Fibroblast of mammary gland (primary cell): ENCODE measurements around the gene KCTD13.

Experiments
- DNase-seq: peaks from one replicate; pipeline ENCODE4 v3.0.0-alpha.2; 2010; ENCODE audit warnings: low read depth
- H3K4me3 ChIP-seq: 2 replicates; pipeline ENCODE4 v1.5.1; 2011; ENCODE audit warnings: low read depth, mild to moderate bottlenecking, low read length, moderate library complexity; ENCODE audit not compliant: control insufficient read depth
- TF ChIP-seq, protein P1 (sequence below): conservative IDR thresholded peaks from 2 replicates; pipeline ENCODE4 v1.5.1; 2011; ENCODE audit warnings: low read depth, low read length, inconsistent platforms; ENCODE audit not compliant: control insufficient read depth, insufficient read depth

The KCTD13 gene

DNA sequence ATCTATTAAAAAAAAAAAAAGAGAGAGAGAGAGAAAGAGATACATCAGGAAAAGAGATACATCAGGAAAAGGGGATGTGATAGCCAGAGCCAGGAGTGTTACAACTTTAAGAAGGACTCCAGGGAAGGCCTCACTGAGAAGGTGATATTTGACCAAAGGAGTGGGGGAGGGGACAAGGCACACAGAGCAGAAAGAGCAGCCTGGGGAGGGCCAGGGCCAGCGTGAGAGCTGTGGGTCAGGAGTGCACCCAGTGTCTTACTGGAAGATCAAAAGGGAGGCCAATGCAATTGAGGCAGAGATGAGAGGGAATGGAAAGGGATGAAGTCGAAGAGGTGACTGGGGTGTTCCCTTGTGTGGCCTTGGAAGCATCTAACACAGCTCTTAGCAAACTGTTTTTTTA lies 18.1 kb downstream of the KCTD13 start:
- TF ChIP-seq, protein P1, sequence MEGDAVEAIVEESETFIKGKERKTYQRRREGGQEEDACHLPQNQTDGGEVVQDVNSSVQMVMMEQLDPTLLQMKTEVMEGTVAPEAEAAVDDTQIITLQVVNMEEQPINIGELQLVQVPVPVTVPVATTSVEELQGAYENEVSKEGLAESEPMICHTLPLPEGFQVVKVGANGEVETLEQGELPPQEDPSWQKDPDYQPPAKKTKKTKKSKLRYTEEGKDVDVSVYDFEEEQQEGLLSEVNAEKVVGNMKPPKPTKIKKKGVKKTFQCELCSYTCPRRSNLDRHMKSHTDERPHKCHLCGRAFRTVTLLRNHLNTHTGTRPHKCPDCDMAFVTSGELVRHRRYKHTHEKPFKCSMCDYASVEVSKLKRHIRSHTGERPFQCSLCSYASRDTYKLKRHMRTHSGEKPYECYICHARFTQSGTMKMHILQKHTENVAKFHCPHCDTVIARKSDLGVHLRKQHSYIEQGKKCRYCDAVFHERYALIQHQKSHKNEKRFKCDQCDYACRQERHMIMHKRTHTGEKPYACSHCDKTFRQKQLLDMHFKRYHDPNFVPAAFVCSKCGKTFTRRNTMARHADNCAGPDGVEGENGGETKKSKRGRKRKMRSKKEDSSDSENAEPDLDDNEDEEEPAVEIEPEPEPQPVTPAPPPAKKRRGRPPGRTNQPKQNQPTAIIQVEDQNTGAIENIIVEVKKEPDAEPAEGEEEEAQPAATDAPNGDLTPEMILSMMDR, result no peak
- H3K4me3 ChIP-seq, result no peak overlapping the region
- DNase-seq, result no peak

DNA sequence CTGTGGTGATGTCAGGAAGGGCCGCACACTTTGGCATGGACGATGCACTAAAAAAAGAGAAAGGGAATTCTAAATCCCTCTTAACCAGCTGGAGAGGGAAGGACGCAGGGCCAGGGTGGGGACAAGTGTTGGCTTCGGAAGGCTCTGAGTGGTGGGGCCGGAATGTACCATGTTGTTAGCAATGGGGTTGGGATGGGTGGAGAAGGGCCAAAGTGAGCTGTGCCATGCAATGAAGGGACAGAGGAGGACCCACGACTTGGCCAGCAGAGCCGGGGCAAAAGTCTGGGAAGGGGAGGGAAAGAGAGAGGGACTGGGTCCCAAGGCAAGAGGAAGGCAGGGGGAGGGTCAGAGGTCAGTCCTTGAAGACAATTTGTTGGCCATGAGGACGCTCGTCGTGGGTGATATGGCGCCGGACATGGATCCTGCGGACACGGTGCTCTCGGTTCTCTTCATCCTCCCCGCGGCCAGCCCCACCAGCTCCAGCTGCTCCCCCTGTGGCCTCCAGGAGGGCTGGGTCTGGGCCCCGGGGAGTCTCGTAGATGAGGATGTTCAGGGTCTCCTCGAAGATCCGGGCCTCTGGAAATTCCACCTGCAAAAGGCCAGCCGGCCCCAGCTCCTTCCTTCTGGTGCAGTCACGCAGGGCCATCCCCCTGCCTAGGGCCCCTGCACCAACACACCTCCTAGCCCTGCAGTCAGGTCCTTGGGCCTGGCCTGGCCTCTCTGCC lies 19.3 kb downstream of the KCTD13 start:
- DNase-seq, result no peak
- no peak overlapping the region for H3K4me3 ChIP-seq
- TF ChIP-seq, protein P1, result no peak

DNA sequence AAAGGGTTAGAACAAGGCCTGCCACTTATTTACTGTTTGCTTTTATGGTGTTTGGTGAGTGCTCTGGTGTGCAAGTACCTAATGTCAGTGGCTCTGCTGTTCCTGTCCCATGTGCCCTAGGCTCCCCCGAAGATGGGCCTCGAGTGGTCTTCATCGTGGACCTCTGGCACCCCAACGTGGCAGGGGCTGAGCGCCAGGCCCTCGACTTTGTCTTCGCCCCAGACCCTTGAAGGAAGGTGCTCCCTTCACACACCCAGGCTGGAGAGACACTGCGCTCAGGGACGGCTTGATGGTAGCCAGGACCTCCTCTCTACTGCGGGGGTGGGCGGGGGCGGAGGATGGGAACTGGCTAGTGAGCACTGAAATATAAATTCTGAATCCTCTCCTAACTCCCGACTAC lies 20.4 kb downstream of the KCTD13 start:
- H3K4me3 ChIP-seq, result no peak overlapping the region
- TF ChIP-seq, protein P1, result no peak
- DNase-seq, result no peak

DNA sequence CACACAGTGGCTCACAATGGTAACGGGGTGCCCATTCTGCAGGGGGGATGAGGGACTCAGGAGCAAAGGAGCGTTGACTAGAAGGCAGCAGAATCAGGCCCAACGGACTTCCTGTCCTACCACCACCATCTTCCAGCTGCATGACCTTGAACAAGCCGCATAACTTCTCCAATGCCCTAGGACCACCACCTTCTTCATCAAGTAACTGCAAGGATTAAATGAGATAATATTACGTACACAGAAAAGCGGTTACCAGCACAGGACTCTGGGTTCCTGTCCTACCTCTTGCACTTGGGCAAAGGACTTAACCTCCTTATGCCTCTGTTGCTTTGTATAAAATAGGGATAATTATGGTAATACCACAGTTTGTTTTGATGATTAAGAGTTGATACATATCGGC lies 21.1 kb downstream of the KCTD13 start:
- TF ChIP-seq, protein P1, result no peak
- DNase-seq, result no peak
- no peak overlapping the region for H3K4me3 ChIP-seq

DNA sequence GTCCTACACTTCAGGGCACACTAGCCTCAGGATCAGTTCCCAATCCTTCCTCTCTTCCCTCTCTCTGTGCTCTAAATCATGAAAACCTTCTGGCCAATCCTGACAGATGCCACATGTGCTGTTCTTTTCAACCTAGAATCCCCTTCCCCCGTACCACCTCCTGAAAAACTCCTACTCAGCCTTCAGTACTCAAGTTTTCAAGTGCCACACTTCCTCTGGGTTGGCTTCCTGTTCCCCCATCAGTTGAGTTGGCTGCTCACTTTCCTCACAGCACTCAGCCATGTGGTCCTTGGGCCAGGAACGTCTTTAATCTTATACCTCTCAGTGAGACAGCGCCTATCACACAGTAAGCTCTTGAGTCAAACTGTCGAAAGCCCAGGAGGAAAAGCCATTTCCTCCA lies 22.4 kb downstream of the KCTD13 start:
- TF ChIP-seq, protein P1, result no peak
- no peak overlapping the region for H3K4me3 ChIP-seq
- no peak for DNase-seq

DNA sequence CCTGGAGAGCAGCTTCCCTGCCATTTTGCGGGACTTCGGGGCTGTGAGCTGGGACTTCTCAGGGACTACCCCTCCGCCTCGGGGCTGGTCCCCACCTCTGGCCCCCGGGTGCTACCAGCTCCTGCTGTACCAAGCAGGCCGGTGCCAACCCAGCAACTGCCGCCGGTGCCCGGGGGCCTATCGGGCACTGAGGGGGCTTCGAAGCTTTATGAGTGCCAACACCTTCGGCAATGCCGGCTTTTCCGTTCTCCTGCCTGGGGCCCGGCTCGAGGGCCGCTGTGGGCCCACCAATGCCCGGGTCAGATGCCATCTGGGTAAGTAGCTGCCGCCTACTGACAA lies 24.4 kb downstream of the KCTD13 start:
- DNase-seq, result no peak
- H3K4me3 ChIP-seq, result peak overlapping the region; percentile 61
- TF ChIP-seq, protein P1, result no peak
